Measurements from ENCODE around the gene HOXD11. TPM values are rescaled to one million over a fixed set of nuclear protein-coding genes. Genes with fewer than 3 reads are reported as not detected.

HOXD11 gene
- total and polyA plus RNA-seq, 2 of the 4 experiments (the other 2 are of a cell fraction): not detected

DNA sequence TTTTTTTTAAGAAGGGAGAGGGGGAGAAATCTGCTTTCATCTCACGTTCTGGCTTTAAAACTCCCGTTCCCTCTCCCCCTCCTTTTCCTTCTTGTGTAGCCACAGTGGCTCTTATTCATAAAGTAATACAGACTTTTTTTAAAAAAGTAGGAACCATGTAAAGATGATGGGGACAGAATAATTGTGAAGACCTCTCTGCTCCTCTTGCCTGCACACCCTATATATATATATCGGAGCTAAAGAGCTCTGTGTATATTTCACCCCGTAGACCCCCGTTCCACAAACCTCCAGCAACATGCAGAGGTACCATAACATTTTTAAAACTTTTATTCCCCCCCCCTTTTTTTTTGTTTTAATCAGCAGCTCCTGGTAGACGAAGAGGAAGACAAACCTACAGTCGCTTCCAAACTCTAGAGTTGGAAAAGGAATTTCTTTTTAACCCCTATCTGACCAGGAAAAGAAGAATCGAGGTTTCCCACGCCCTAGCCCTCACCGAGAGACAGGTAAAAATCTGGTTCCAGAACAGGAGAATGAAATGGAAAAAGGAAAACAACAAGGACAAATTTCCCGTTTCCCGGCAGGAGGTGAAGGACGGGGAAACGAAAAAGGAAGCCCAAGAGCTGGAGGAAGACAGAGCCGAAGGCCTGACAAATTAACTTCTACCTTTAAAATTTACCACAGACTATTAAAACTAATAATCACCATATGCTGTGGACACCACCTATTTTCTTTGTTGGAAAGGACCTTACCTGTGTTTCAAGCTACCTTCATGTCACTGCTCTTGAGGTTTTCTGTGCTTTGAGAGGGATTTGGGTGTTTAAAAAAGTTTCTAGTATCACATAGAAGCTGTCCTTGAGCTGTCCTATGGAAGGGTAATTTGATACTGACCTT, 24.1 kb downstream of the HOXD11 start:
- POLR2A ChIA-PET (ENCODE audit: unreplicated experiment): no interaction called here

More for the DNA sequence above, 24.1 kb downstream of the HOXD11 start:
- no peak overlapping the region for H2BK5ac ChIP-seq (ENCODE audit: low read depth, low read length, poor library complexity, severe bottlenecking)
- peaks cover 87% of the 10 kb centered on the region for H3K27me3 ChIP-seq (ENCODE audit: control insufficient read depth, insufficient read depth, low read length)
- dilution Hi-C loops (cut with HindIII; ENCODE audit: low sequenced_read_pairs, unreplicated experiment) (no loop called here), in situ Hi-C loops (cut with MboI; ENCODE audit: low sequenced_read_pairs) (no loop called here), intact Hi-C loops (cut with micrococcal nuclease) (no loop called here)
- H3K9me1 ChIP-seq (ENCODE audit: insufficient read depth, low read length): no peaks in the 10 kb centered on the region
- no peaks in the 10 kb centered on the region for H3K36me3 ChIP-seq (ENCODE audit: control insufficient read depth, insufficient read depth, low read length)
- H2AK5ac ChIP-seq (ENCODE audit: low read depth, low read length): no peak overlapping the region
- H2AK9ac ChIP-seq (replicated peaks; ENCODE audit: low read depth, low read length, poor library complexity): no peak overlapping the region
- 0 out of 2 replicates have a peak overlapping the region, but pooled peaks have one; percentile 39 for H3K4me2 ChIP-seq (ENCODE audit: low read depth, low read length)
- H3K9ac ChIP-seq (ENCODE audit: low read depth, low read length): no peak overlapping the region
- no peak for DNase-seq
- no peak overlapping the region for H3K14ac ChIP-seq (replicated peaks; ENCODE audit: low read depth, low read length)
- no peak overlapping the region for H3K56ac ChIP-seq (ENCODE audit: extremely low read depth, insufficient read depth, low read length)
- H3K27ac ChIP-seq (ENCODE audit: insufficient read depth, low read length): no peak overlapping the region
- CTCF ChIA-PET: interaction anchor here (0.7 to 3.1 kb wide), 7 partner anchors 9 to 1018 kb away, joined by 3 to 23 read pairs (median 3); no protein-coding TSS in a partner anchor
- H3K4ac ChIP-seq (ENCODE audit: low read depth, low read length): no peak overlapping the region
- peaks cover 1% of the 10 kb centered on the region for H3K9me3 ChIP-seq (ENCODE audit: control insufficient read depth, insufficient read depth, low read length)
- no peak overlapping the region for H2BK120ac ChIP-seq (ENCODE audit: low read depth, low read length)
- H3K23ac ChIP-seq (ENCODE audit: low read depth, low read length): peak overlapping the region; percentile 51; the same call in 1 of the 2 replicates
- H4K91ac ChIP-seq (ENCODE audit: insufficient read depth, low read depth, low read length): no peak overlapping the region
- no TSS peak for BruUV-seq (replicated peaks)
- H4K20me1 ChIP-seq (ENCODE audit: insufficient read depth, low read length): no peaks in the 10 kb centered on the region
- H4K5ac ChIP-seq (ENCODE audit: low read depth, low read length): no peak overlapping the region
- ATAC-seq (ENCODE audit: low read depth): no peak
- no peak overlapping the region for H3K18ac ChIP-seq (ENCODE audit: low read depth, low read length)
- no peaks in the 10 kb centered on the region for H3K79me1 ChIP-seq (ENCODE audit: low read depth in 1 of 2, low read length in 2 of 2)
- no peak overlapping the region for H3K4me3 ChIP-seq (ENCODE audit: insufficient read depth, low read depth, low read length)
- H2AFZ ChIP-seq (replicated peaks; ENCODE audit: low read length, poor library complexity): no peak overlapping the region
- no CpG with 5 or more reads among the region's 15 CpGs for WGBS, 2 experiments (ENCODE audit: extremely low coverage in 2 of 2, insufficient read length in 1 of 2)
- no peak for TF ChIP-seq BHLHE40 (IDR thresholded peaks at IDR 0.05; ENCODE audit: low read depth, low read length)
- no peak for TF ChIP-seq POLR2A (IDR thresholded peaks at IDR 0.05; ENCODE audit: low read depth, low read length)
- TF ChIP-seq SMC3 (IDR thresholded peaks at IDR 0.05; ENCODE audit: low read depth, low read length): no peak
- TF ChIP-seq FOS (IDR thresholded peaks at IDR 0.05; ENCODE audit: low read depth, low read length): no peak
- TF ChIP-seq CHD1 (IDR thresholded peaks at IDR 0.05; ENCODE audit: low read depth, low read length): no peak
- H2BK15ac ChIP-seq (ENCODE audit: low read depth, low read length): no peak overlapping the region
- no peak overlapping the region for H4K8ac ChIP-seq (ENCODE audit: low read depth in 2 of 2, low read length in 2 of 2)
- H2BK20ac ChIP-seq (ENCODE audit: low read depth, low read length): no peak overlapping the region
- no peaks in the 10 kb centered on the region for H3K4me1 ChIP-seq (ENCODE audit: control insufficient read depth, insufficient read depth, low read length)
